ENCODE measurements around the gene BBS10. TPM values are rescaled to one million over a fixed set of nuclear protein-coding genes. Genes with fewer than 3 reads are reported as not detected.

The BBS10 gene
- total and polyA plus RNA-seq, 9 of the 15 experiments (the other 6 are each of a cell fraction or from before 2014, with no cell fraction given), result 2.3 to 14.9 (median 5.9) TPM

DNA sequence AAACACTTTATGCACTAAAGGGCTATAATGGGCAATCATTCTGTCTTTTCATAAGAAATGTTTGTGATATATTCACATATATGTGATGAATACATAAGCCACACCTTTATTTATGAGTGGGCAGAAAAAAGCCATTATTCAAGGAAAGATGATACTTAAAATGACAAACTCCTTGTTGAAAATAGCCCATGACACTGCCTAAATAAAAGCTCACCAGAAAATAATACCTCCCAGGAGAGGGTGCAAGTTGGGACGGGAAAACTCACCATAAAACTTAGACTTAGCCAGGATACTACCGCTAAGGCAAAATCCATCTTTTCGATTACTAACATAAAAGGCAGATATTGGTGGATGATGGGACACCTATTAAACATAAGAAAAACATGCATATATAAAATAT lies 35.8 kb upstream of the BBS10 start (continued):
- no peak for TF ChIP-seq NR2C1 (IDR thresholded peaks at IDR 0.05)
- no peak for TF ChIP-seq NR2C1 (tag; IDR thresholded peaks at IDR 0.05)
- TF ChIP-seq, protein P1, sequence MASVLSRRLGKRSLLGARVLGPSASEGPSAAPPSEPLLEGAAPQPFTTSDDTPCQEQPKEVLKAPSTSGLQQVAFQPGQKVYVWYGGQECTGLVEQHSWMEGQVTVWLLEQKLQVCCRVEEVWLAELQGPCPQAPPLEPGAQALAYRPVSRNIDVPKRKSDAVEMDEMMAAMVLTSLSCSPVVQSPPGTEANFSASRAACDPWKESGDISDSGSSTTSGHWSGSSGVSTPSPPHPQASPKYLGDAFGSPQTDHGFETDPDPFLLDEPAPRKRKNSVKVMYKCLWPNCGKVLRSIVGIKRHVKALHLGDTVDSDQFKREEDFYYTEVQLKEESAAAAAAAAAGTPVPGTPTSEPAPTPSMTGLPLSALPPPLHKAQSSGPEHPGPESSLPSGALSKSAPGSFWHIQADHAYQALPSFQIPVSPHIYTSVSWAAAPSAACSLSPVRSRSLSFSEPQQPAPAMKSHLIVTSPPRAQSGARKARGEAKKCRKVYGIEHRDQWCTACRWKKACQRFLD (CRISPR knock-in tag; IDR thresholded peaks at IDR 0.05), result no peak
- no peak for TF ChIP-seq MCM7 (IDR thresholded peaks at IDR 0.05)
- TF ChIP-seq TAF9B (IDR thresholded peaks at IDR 0.05; ENCODE audit: partially characterized antibody), result no peak
- TF ChIP-seq E4F1 (CRISPR knock-in tag; IDR thresholded peaks at IDR 0.05; ENCODE audit: borderline replicate concordance), result no peak
- no peak for TF ChIP-seq ZNF280A (IDR thresholded peaks at IDR 0.05; ENCODE audit: low read depth, partially characterized antibody)
- TF ChIP-seq E2F3 (CRISPR knock-in tag; IDR thresholded peaks at IDR 0.05), result no peak
